Mesodermal cell (in vitro differentiated cells): Measurements from ENCODE around the gene GABRG3.

Source experiments
- H3K27ac ChIP-seq: 2 replicates; pipeline ENCODE4 v1.7.0; 2013; ENCODE audit warnings: mild to moderate bottlenecking, low read depth, low read length, moderate library complexity; ENCODE audit not compliant: severe bottlenecking
- H3K36me3 ChIP-seq: 2 replicates; pipeline ENCODE4 v1.7.1; 2013; ENCODE audit warnings: mild to moderate bottlenecking, low read length, moderate library complexity; ENCODE audit not compliant: control insufficient read depth, insufficient read depth
- H3K4me1 ChIP-seq: one replicate; pipeline ENCODE4 v1.7.1; 2013; ENCODE audit warnings: mild to moderate bottlenecking, low read length; ENCODE audit not compliant: insufficient read depth, control insufficient read depth, poor library complexity, severe bottlenecking
- H3K4me3 ChIP-seq: 2 replicates; pipeline ENCODE4 v1.7.0; 2013; ENCODE audit warnings: low read length, control low read depth, mild to moderate bottlenecking; ENCODE audit not compliant: insufficient read depth, poor library complexity, severe bottlenecking; ENCODE audit errors: extremely low read depth
- H3K9me3 ChIP-seq: 2 replicates; pipeline ENCODE4 v1.7.1; 2013; ENCODE audit warnings: mild to moderate bottlenecking, low read length, moderate library complexity; ENCODE audit not compliant: control insufficient read depth
- WGBS, 2 experiments: methylation state at CpG; one replicate each; pipeline ENCODE4 v1.1.5; 2013; ENCODE audit warnings: missing lambda C conversion rate in 2 of 2; ENCODE audit not compliant: insufficient coverage in 2 of 2; 5-methylcytosine and 5-hydroxymethylcytosine counted together

GABRG3 gene

DNA sequence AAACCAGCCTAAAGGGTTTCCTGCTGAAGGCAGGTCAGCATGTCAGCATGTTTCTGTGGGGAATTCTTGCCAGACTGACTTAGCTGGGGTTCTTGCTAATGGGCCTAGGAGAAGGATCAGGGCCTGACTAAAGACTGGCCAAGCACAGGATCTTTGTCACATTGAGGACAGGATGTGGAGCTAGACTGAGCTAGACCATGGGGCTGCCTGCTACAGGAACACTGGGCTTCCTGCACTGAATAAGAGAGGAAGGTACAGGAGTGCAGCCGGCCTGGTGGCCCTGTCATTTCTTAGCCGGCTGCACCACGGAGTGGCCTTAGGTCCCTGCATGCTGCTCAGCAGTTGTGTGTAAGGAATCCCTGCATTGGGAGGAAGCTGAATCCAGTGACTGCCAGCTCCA is 68.2 kb downstream of the GABRG3 start:
- Histone ChIP-seq H3K27ac (no peak overlapping the region), H3K4me1 (no peaks in the 10 kb centered on the region), H3K36me3 (no peaks in the 10 kb centered on the region), H3K9me3 (no peaks in the 10 kb centered on the region), H3K4me3 (no peak overlapping the region)
- 89 to 92% methylated on average over 3 of the region's 3 CpGs for WGBS, 2 experiments

DNA sequence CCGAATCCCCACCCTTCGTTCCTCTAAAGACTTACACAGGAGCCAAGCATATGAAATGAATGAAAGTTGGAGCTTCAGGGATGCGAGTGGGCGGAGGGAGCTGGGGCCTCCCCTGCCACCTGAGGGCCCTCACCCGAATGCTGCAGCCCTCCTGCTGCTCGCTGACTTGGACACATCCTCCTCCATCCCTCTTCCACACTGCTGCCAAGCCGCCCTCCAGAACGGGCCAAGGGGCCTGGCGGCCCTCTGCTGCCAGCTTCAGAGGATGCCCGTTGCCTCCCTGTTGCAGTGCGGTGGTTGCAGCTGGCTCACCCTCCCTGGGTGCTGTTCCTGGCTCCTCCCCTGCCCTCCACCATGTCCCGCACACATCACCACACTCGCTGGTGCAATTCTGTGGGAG is 71.2 kb downstream of the GABRG3 start:
- Histone ChIP-seq H3K9me3 (no peaks in the 10 kb centered on the region), H3K4me3 (no peak overlapping the region), H3K36me3 (no peaks in the 10 kb centered on the region), H3K27ac (no peak overlapping the region), H3K4me1 (no peaks in the 10 kb centered on the region)
- 89 to 92% methylated on average over 8 to 12 of the region's 13 CpGs for WGBS, 2 experiments

DNA sequence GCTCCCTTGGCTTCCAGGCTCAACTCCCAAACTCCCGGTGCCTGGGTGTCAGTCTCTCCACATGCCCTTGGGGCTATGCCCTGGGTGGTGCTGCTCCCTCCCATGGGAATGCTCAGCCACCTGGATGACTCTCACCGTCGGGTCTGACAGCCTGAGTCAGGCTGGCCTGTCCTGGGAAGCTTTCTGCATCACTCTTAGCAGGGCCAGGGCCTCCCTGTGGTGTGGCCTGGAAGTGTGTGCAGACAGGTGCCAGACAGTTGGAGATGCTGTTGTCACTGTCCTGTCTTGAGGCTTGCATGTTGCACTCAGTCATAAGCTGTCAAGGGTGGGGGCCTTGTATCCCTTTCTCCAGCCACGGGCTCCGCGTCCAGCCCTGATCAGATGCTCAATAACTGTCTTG is 71.7 kb downstream of the GABRG3 start:
- H3K4me3 ChIP-seq = no peak overlapping the region
- no peaks in the 10 kb centered on the region for H3K4me1 ChIP-seq
- H3K27ac ChIP-seq = no peak overlapping the region
- H3K9me3 ChIP-seq = no peaks in the 10 kb centered on the region
- no peaks in the 10 kb centered on the region for H3K36me3 ChIP-seq
- WGBS, 2 experiments = 87 to 92% methylated on average over 4 to 6 of the region's 6 CpGs

DNA sequence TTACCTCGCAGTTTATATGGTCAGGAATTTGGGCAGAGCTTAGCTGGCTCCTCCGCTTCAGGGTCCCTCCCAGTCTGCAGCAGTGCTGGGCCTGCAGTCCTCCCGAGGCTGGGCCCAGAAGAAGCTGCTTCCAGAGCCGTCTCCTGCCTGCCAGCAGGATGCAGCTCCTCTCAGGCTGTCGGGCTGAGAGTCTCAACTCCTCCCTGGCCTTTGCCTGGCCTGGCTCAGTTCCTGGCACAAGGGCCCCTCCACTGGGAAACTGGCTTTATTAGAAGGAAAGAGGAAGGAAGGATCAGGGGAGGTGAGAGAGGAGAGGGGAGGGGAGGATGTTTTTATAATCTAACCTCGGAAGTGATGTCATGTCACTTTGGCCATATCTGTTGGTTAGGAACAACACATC is 72.8 kb downstream of the GABRG3 start:
- no peaks in the 10 kb centered on the region for H3K4me1 ChIP-seq
- H3K4me3 ChIP-seq = no peak overlapping the region
- WGBS, 2 experiments = 90 to 91% methylated on average over 5 to 6 of the region's 6 CpGs
- no peak overlapping the region for H3K27ac ChIP-seq
- no peaks in the 10 kb centered on the region for H3K9me3 ChIP-seq
- H3K36me3 ChIP-seq = no peaks in the 10 kb centered on the region

DNA sequence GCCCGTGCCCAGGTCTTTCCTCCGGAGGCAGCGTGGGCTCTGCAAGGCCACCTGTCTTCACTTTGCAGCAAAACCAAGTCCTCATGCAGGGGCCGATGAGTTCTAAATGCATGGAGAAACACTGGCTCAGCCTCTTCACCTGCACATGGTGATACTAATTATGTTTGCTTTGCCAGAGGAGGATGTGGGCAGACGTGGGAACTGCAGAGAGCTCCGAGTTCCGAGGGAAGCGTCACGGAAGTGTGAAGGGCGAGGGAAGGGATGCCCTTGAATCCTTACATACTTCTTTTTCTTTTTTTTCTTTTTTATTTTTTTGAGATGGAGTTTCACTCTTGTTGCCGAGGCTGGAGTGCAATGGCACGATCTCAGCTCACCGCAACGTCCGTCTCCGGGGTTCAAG is 74.8 kb downstream of the GABRG3 start:
- no peak overlapping the region for H3K4me3 ChIP-seq
- no peaks in the 10 kb centered on the region for H3K4me1 ChIP-seq
- H3K9me3 ChIP-seq = no peaks in the 10 kb centered on the region
- H3K36me3 ChIP-seq = no peaks in the 10 kb centered on the region
- H3K27ac ChIP-seq = no peak overlapping the region
- 88 to 94% methylated on average over 5 to 13 of the region's 16 CpGs for WGBS, 2 experiments

DNA sequence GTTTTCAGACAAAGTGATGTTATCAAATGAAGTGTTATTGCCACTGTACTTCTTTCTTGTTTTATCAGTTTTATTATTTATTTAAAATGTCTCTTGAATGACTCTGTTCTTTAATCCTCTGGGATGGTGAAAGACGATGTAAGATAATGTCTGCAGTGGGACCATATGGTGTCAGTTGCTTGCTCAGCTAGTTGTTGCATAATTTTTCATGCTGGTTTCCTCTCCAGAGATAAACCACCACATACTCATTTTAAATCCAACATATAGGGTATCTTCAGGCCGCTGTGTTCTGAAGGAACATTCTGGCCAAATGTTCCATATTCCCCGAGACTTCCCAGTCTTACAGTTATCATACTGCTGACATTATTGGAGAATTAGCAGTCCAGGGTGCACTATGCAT is 75.9 kb downstream of the GABRG3 start:
- H3K4me1 ChIP-seq = no peaks in the 10 kb centered on the region
- WGBS, 2 experiments = 83% methylated on average over 1 of the region's 3 CpGs
- no peak overlapping the region for H3K4me3 ChIP-seq
- no peaks in the 10 kb centered on the region for H3K36me3 ChIP-seq
- no peaks in the 10 kb centered on the region for H3K9me3 ChIP-seq
- no peak overlapping the region for H3K27ac ChIP-seq

DNA sequence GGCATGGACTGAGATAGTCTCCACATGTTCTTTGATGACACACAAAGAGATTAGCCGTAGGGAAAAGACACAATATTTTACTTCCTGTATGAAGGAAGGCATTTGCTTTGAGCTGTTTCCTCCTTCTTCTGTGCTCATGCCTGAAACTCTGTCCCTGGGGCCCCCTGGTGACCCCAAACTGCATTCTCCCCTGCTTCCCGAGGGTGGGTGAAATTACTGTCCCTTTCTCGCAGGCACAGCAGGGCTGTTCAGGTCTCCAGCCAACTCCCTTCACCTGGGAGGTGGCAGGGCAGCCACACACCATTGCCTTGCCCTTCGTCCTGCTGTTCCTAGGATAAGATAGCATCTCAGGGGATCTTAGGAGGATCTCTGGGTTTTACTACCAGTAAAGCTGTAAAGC is 79.2 kb downstream of the GABRG3 start:
- no peaks in the 10 kb centered on the region for H3K4me1 ChIP-seq
- 41 to 88% methylated on average over 2 of the region's 4 CpGs for WGBS, 2 experiments
- no peak overlapping the region for H3K4me3 ChIP-seq
- H3K9me3 ChIP-seq = no peaks in the 10 kb centered on the region
- no peaks in the 10 kb centered on the region for H3K36me3 ChIP-seq
- H3K27ac ChIP-seq = no peak overlapping the region

DNA sequence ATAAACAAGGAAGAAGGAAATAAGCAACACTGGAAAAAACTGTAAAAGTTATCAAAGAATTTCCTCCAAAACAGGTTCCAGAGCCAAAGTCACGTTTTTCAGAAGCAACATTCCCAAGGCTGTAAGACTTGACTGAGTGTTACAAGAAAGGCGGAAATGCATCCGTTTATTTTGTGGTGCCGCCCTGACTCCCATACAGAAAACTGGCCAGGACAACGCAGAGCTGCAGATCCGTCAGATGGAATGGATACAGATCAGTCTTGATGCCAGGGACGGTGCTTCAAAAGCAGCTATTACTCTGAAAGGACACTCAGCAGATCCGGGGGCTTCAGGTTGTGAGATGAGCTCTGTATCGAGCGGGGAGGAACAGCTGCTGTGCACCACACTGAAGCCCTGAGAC is 83.4 kb downstream of the GABRG3 start:
- H3K4me1 ChIP-seq = peaks cover 7% of the 10 kb centered on the region
- 87 to 88% methylated on average over 9 to 10 of the region's 10 CpGs for WGBS, 2 experiments
- no peak overlapping the region for H3K27ac ChIP-seq
- no peak overlapping the region for H3K4me3 ChIP-seq
- no peaks in the 10 kb centered on the region for H3K36me3 ChIP-seq
- no peaks in the 10 kb centered on the region for H3K9me3 ChIP-seq

DNA sequence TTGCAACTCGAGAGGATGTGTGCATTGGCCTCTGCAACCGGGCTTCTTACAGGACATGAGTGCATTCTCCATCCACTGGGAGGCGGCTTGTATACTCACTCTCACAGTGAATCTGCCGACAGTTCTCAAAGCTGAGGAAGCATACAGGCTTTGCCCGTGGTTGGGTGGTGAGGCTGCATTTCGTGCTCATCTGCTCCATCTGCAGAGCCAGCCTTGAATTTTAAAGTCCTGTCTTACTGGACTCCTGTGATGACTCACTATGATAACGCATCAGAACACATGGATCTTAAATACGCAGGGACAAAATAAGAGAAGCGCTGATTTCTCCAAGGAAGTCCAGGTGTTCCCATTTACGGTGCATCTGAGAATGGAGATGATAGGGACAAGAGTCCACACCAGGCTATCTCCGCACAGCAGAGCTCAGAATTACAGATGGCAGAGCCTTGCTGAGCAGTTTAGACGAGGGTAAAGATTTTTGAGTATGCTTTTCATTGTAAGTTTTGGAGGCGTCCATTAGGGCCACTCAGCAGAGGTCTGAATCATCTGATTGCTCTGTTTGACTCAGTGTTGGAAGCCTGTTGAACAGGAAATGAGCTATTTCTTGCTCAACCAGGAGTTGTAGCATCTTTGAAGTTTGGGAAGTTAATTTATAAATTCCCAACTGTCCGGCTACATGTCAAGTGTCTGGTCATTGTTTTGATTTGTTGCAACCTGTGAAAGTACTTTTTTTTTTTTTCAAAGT is 87.1 kb downstream of the GABRG3 start:
- WGBS, 2 experiments = 92 to 94% methylated on average over 10 to 13 of the region's 14 CpGs
- Histone ChIP-seq H3K36me3 (no peaks in the 10 kb centered on the region), H3K4me3 (no peak overlapping the region), H3K27ac (no peak overlapping the region), H3K4me1 (peaks cover 7% of the 10 kb centered on the region), H3K9me3 (no peaks in the 10 kb centered on the region)

DNA sequence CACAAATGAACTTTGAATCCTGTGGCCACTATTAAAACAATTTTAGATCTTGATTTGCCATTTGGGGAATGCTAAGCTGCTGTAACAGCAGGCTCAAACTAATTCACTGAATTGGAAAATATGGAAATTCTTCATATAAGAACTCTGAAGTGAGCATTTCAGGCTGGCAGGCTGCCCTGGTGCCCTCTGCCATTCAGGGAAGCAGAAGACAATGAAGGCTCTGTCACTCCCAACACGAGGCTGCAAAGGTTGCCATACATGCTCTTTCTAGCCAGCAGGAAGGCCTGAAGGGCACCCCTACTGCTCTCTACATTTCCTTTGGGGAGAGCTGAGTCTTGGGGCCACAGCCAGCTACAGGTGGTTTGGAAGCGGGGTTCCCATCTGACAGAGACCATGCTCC is 88.0 kb downstream of the GABRG3 start:
- Histone ChIP-seq H3K27ac (no peak overlapping the region), H3K36me3 (no peaks in the 10 kb centered on the region), H3K4me1 (peaks cover 7% of the 10 kb centered on the region), H3K9me3 (no peaks in the 10 kb centered on the region), H3K4me3 (no peak overlapping the region)
- WGBS, 2 experiments = 79% methylated on average over 1 to 2 of the region's 2 CpGs

DNA sequence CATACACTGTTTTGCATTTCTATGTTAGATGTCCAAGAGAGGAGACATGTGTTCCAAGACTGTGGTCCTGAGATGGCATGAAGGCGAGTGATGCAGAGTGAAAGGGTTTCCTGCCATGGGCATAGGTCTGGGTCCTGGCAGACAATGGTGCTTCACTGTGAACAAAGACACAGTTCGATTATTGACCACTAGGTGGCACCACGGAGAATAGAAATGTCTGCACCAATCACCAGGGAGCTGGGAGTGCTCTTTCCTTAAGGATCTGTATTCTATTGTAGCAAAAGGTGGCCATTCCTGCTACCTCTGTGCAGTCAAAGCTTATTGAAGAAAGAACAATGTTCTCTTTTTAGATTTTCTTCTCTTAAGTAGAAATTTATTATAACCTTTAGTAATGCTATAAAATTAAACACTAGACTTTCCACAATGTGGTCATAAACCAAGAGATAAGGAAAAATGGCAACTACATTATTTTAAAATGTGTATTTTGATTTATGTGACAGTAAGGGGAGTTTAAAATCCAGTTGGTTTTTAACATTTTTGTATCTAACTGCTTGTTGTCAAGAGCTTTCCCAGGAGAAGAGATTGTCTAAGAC is 88.7 kb downstream of the GABRG3 start:
- WGBS, 2 experiments = 22 to 24% methylated on average over 3 of the region's 3 CpGs
- no peaks in the 10 kb centered on the region for H3K9me3 ChIP-seq
- peaks cover 7% of the 10 kb centered on the region for H3K4me1 ChIP-seq
- no peak overlapping the region for H3K4me3 ChIP-seq
- H3K36me3 ChIP-seq = no peaks in the 10 kb centered on the region
- no peak overlapping the region for H3K27ac ChIP-seq
